Esophagus muscularis mucosa (tissue), 4 donors: Measurements from ENCODE around the gene ATF7IP2. TPM values are rescaled to one million over a fixed set of nuclear protein-coding genes. Genes with fewer than 3 reads are reported as not detected.
"Not testable (repeated sequence)": the region's sequence is repeated elsewhere in the genome, so short reads cannot be mapped to it uniquely, and the experiment has no call there.

Experiments used
- DNase-seq: peaks from one replicate; pipeline ENCODE4 v3.0.0-alpha.2; 2017; ENCODE audit errors: extremely low spot score
- H3K27ac ChIP-seq, 4 donors: fragments of 200-600 bp; sonication (generic); replicated peaks in 1 of 4; 1 replicate in 3 of 4; 2 replicates in 1 of 4; pipeline ENCODE4 v1.5.1; 2016 to 2019; ENCODE audit warnings: mild to moderate bottlenecking in 1 of 4
- H3K27me3 ChIP-seq, 4 donors: fragments of 200-600 bp; sonication (generic); one replicate each; pipeline versions ENCODE4 v1.5.1 to v1.6.0; 2016 to 2019
- H3K36me3 ChIP-seq, 4 donors: fragments of 200-600 bp; sonication (generic); one replicate each; pipeline ENCODE4 v1.5.1; 2016 to 2019
- H3K4me1 ChIP-seq, 4 donors: fragments of 200-600 bp; sonication (generic); one replicate each; pipeline ENCODE4 v1.5.1; 2016 to 2019
- H3K4me3 ChIP-seq, 4 donors: fragments of 200-600 bp; sonication (generic); 1 replicate in 2 of 4; 2 replicates in 2 of 4; pipeline ENCODE4 v1.5.1; 2016 to 2019; ENCODE audit warnings: mild to moderate bottlenecking in 4 of 4, moderate library complexity in 1 of 4
- H3K9me3 ChIP-seq, 4 donors: fragments of 200-600 bp; sonication (generic); 1 replicate in 3 of 4; 2 replicates in 1 of 4; pipeline ENCODE4 v1.5.1; 2016 to 2019
- CTCF ChIP-seq, 3 experiments: fragments of 200-600 bp in 2 of 3; fragments of 450-650 bp in 1 of 3; sonication (generic) in 2 of 3; IDR thresholded peaks; one replicate each; pipeline ENCODE4 v1.5.1; 2017 to 2019; ENCODE audit warnings: antibody characterized with exemption in 3 of 3, mild to moderate bottlenecking in 2 of 3, moderate library complexity in 1 of 3
- EP300 ChIP-seq: sonication (generic); formaldehyde crosslinking; IDR thresholded peaks from one replicate; pipeline ENCODE4 v1.6.1; 2017; ENCODE audit warnings: antibody characterized with exemption
- POLR2A ChIP-seq: fragments of 450-650 bp; IDR thresholded peaks from one replicate; pipeline ENCODE4 v1.6.1; 2017; ENCODE audit warnings: antibody characterized with exemption, moderate library complexity, mild to moderate bottlenecking, low read depth
- POLR2AphosphoS5 ChIP-seq, 2 donors: sonication (generic); formaldehyde crosslinking; IDR thresholded peaks; one replicate each; pipeline ENCODE4 v1.6.1; 2017; ENCODE audit warnings: antibody characterized with exemption in 2 of 2
- WGBS: methylation state at CpG from one replicate; pipeline ENCODE4 v1.1.5; 2018; 5-methylcytosine and 5-hydroxymethylcytosine counted together
- intact Hi-C: fragments of 100-400 bp; cut with DNase I; formaldehyde crosslinking; loops from one replicate; pipeline ENCODE4 v1.15.1; 2023
- total RNA-seq, 4 donors: library from RNA; depleted of rRNA; stranded (reverse); fragments of >200 nt; gene quantifications; one replicate each; pipeline versions ENCODE4 v1.1.0 to v1.2.1, GENCODE V29; 2016

The ATF7IP2 gene
- total RNA-seq, 4 donors from 2014 or later, result 4.1 to 8.3 (median 6.3) TPM

GRCh38 chr16:10504404-10504885, 118.6 kb downstream of the ATF7IP2 start:
- Histone ChIP-seq H3K4me3 (no peak overlapping the region), H3K27me3 (no peaks in the 10 kb centered on the region), H3K27ac (no peak overlapping the region), H3K9me3 (no peaks in the 10 kb centered on the region), H3K36me3 (peaks cover 0 to 4% (median 3%) of the 10 kb centered on the region in 4 donors), H3K4me1 (no peaks in the 10 kb centered on the region)
- no peak for DNase-seq
- WGBS, result 76% methylated on average over 2 of the region's 2 CpGs
- TF ChIP-seq POLR2AphosphoS5 (IDR thresholded peaks at IDR 0.05) (no peak), CTCF (IDR thresholded peaks at IDR 0.05) (no peak)
- intact Hi-C loops, result no loop called here

GRCh38 chr16:10505286-10505685, 119.4 kb downstream of the ATF7IP2 start:
- H3K27me3 ChIP-seq, H3K4me1 ChIP-seq, DNase-seq, H3K27ac ChIP-seq, H3K9me3 ChIP-seq, intact Hi-C loops, H3K36me3 ChIP-seq, H3K4me3 ChIP-seq: not testable (repeated sequence)
- 53% methylated on average over 3 of the region's 3 CpGs for WGBS

GRCh38 chr16:10509534-10510025, 123.7 kb downstream of the ATF7IP2 start:
- peaks cover 5 to 6% (median 5%) of the 10 kb centered on the region in 4 donors for H3K4me1 ChIP-seq
- H3K9me3 ChIP-seq, result no peaks in the 10 kb centered on the region
- WGBS, result 30% methylated on average over 6 of the region's 6 CpGs
- peaks cover 0 to 7% (median 2%) of the 10 kb centered on the region in 4 donors for H3K36me3 ChIP-seq
- no peak overlapping the region for H3K27ac ChIP-seq
- intact Hi-C loops, result loop anchor here (2.0 to 5.0 kb wide), 3 partner anchors 195 to 408 kb away; no protein-coding TSS in a partner anchor
- no peak for DNase-seq
- no peak overlapping the region for H3K4me3 ChIP-seq
- TF ChIP-seq CTCF (IDR thresholded peaks at IDR 0.05) (peak; percentile 71 to 86 (median 82)), POLR2A (no peak), EP300 (no peak)
- no peaks in the 10 kb centered on the region for H3K27me3 ChIP-seq

GRCh38 chr16:10510279-10510678, 124.4 kb downstream of the ATF7IP2 start:
- Histone ChIP-seq H3K27ac (no peak overlapping the region), H3K4me3 (no peak overlapping the region), H3K9me3 (no peaks in the 10 kb centered on the region), H3K27me3 (no peaks in the 10 kb centered on the region), H3K36me3 (peaks cover 0 to 7% (median 2%) of the 10 kb centered on the region in 4 donors), H3K4me1 (peaks cover 12 to 13% (median 12%) of the 10 kb centered on the region in 4 donors)
- no peak for DNase-seq
- TF ChIP-seq EP300 (no peak), CTCF (IDR thresholded peaks at IDR 0.05) (no peak), POLR2AphosphoS5 (IDR thresholded peaks at IDR 0.05) (no peak), POLR2A (no peak)
- 78% methylated on average over 2 of the region's 2 CpGs for WGBS
- intact Hi-C loops, result loop anchor here (5.0 kb wide), 1 partner anchor 407 kb away; no protein-coding TSS in a partner anchor

- intact Hi-C loops, result loop anchor here (5.0 kb wide), 1 partner anchor 405 kb away; no protein-coding TSS in a partner anchor
- no peak for DNase-seq
- 86% methylated on average over 1 of the region's 1 CpG for WGBS
- Histone ChIP-seq H3K27ac (no peak overlapping the region), H3K4me3 (no peak overlapping the region), H3K4me1 (peaks cover 14 to 15% (median 14%) of the 10 kb centered on the region in 4 donors), H3K36me3 (peaks cover 0 to 7% (median 2%) of the 10 kb centered on the region in 4 donors), H3K27me3 (no peaks in the 10 kb centered on the region), H3K9me3 (no peaks in the 10 kb centered on the region)
- TF ChIP-seq POLR2AphosphoS5 (IDR thresholded peaks at IDR 0.05), result no peak
- TF ChIP-seq EP300, result no peak
- TF ChIP-seq POLR2A, result no peak
- TF ChIP-seq CTCF (IDR thresholded peaks at IDR 0.05), result no peak
Observed at GRCh38 chr16:10511829-10512228, 126.0 kb downstream of the ATF7IP2 start.
